Nephron (organoid): ENCODE measurements around the gene KCNA1.

Experiments used
- H3K27ac Mint-ChIP-seq, 3 experiments: 2 replicates each; pipeline ENCODE4 v1.8.0; 2020; ENCODE audit warnings: mixed read lengths in 3 of 3, mild to moderate bottlenecking in 2 of 3, moderate library complexity in 1 of 3
- H3K27me3 Mint-ChIP-seq: 2 replicates; pipeline ENCODE4 v1.8.0; 2021; ENCODE audit warnings: low read depth, mild to moderate bottlenecking, moderate library complexity, mixed read lengths
- H3K36me3 Mint-ChIP-seq: 2 replicates; pipeline ENCODE4 v1.8.0; 2020; ENCODE audit warnings: low read depth, mixed read lengths
- H3K4me1 Mint-ChIP-seq: 2 replicates; pipeline ENCODE4 v1.8.0; 2020; ENCODE audit warnings: mixed read lengths
- H3K4me3 Mint-ChIP-seq, 3 experiments: 2 replicates each; pipeline ENCODE4 v1.8.0; 2020; ENCODE audit warnings: mild to moderate bottlenecking in 3 of 3, mixed read lengths in 3 of 3, moderate library complexity in 2 of 3
- H3K9me3 Mint-ChIP-seq: 2 replicates; pipeline ENCODE4 v1.8.0; 2020; ENCODE audit warnings: mixed read lengths
- CTCF ChIP-seq, 3 experiments: fragments of 200-600 bp; sonication (generic); IDR thresholded peaks; one replicate each; pipeline ENCODE4 v1.5.0; 2021; ENCODE audit warnings: antibody characterized with exemption in 3 of 3; ENCODE audit not compliant: unreplicated experiment in 3 of 3

The KCNA1 gene

DNA sequence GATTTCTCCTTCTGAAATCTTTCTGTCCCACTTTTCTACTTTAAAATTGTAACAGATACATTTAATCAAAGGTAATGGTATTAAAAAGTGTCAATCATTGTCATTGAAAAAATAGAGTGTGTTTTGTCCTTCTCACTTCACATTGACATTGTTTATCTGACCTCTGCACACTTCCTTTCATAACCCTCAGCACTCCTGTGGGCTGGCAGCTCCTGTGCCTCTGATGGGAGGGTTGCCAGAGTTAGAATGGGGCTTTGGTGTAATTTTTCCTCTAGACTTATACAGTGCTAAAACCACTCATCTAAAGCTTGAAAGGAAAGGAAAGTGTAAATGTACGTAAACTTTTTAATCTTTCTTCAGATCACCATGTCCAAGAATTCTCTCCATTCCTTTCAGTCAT is 23.7 kb downstream of the KCNA1 start:
- H3K27me3 Mint-ChIP-seq = peaks cover 50% of the 10 kb centered on the region
- H3K4me3 Mint-ChIP-seq = no peak overlapping the region
- H3K4me1 Mint-ChIP-seq = no peaks in the 10 kb centered on the region
- no peaks in the 10 kb centered on the region for H3K36me3 Mint-ChIP-seq
- no peak overlapping the region for H3K27ac Mint-ChIP-seq
- no peak for TF ChIP-seq CTCF (IDR thresholded peaks at IDR 0.05; ENCODE audit: unreplicated experiment in 3 of 3)
- no peaks in the 10 kb centered on the region for H3K9me3 Mint-ChIP-seq

DNA sequence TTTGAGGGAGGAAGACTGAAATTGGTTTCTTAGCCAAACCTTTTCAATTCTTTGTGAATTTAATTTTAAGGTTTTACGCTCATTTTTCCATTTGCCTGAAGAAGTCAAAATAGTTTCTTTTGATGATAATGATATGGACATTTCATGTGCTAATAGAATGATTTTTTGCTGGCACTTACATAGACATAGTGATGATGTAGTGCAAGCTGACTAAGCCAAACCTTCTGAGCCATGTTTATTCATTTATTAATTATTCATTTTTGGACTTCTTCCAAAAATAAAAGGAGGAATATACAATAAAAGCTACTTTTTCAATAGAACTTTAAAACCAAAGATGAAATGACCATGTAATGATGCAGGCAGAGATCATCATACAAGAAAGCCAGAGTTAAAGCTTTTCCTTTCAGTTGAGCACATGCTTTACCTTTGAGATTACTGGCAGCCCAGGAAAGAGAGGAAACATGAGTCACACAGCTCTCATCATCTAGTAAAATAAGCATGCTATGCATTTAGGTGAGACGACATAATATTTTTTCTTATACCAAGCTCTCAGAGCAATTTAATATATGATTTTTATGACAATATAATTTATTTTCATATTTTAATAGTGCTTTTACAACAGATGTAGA is 24.8 kb downstream of the KCNA1 start:
- Mint-ChIP-seq H3K27ac (no peak overlapping the region), H3K9me3 (no peaks in the 10 kb centered on the region), H3K36me3 (no peaks in the 10 kb centered on the region), H3K27me3 (peaks cover 46% of the 10 kb centered on the region), H3K4me3 (no peak overlapping the region), H3K4me1 (no peaks in the 10 kb centered on the region)
- no peak for TF ChIP-seq CTCF (IDR thresholded peaks at IDR 0.05; ENCODE audit: unreplicated experiment in 3 of 3)

- Mint-ChIP-seq H3K27me3 (peaks cover 29% of the 10 kb centered on the region), H3K36me3 (no peaks in the 10 kb centered on the region), H3K9me3 (no peaks in the 10 kb centered on the region), H3K4me3 (no peak overlapping the region), H3K27ac (no peak overlapping the region), H3K4me1 (no peaks in the 10 kb centered on the region)
- TF ChIP-seq CTCF (IDR thresholded peaks at IDR 0.05; ENCODE audit: unreplicated experiment in 3 of 3) = no peak
These were observed 29.2 kb downstream of the KCNA1 start for GRCh38 chr12:4938900-4939299.

GRCh38 chr12:4939418-4940023 is 29.8 kb downstream of the KCNA1 start:
- Mint-ChIP-seq H3K27me3 (peaks cover 23% of the 10 kb centered on the region), H3K4me1 (no peaks in the 10 kb centered on the region), H3K9me3 (no peaks in the 10 kb centered on the region), H3K4me3 (no peak overlapping the region), H3K36me3 (no peaks in the 10 kb centered on the region), H3K27ac (no peak overlapping the region)
- no peak for TF ChIP-seq CTCF (IDR thresholded peaks at IDR 0.05; ENCODE audit: unreplicated experiment in 3 of 3)

- no peak overlapping the region for H3K27ac Mint-ChIP-seq
- TF ChIP-seq CTCF (IDR thresholded peaks at IDR 0.05; ENCODE audit: unreplicated experiment in 3 of 3) = no peak
- peaks cover 21% of the 10 kb centered on the region for H3K27me3 Mint-ChIP-seq
- H3K4me3 Mint-ChIP-seq = no peak overlapping the region
- H3K4me1 Mint-ChIP-seq = no peaks in the 10 kb centered on the region
- H3K36me3 Mint-ChIP-seq = no peaks in the 10 kb centered on the region
- no peaks in the 10 kb centered on the region for H3K9me3 Mint-ChIP-seq
These were observed 33.6 kb downstream of the KCNA1 start for GRCh38 chr12:4943067-4943937.
